AML-193 (cell line): ENCODE results near the gene GMEB2.
A peak's percentile ranks its signal among the peaks of the same experiment; 100 is the strongest.
"Not testable (repeated sequence)": the region's sequence is repeated elsewhere in the genome, so short reads cannot be mapped to it uniquely, and the experiment has no call there.

Experiments
- DNase-seq, 2 experiments: peaks; one replicate each; lab custom pipeline; 2025; lab: John Stamatoyannopoulos, UW

GMEB2 gene

DNA sequence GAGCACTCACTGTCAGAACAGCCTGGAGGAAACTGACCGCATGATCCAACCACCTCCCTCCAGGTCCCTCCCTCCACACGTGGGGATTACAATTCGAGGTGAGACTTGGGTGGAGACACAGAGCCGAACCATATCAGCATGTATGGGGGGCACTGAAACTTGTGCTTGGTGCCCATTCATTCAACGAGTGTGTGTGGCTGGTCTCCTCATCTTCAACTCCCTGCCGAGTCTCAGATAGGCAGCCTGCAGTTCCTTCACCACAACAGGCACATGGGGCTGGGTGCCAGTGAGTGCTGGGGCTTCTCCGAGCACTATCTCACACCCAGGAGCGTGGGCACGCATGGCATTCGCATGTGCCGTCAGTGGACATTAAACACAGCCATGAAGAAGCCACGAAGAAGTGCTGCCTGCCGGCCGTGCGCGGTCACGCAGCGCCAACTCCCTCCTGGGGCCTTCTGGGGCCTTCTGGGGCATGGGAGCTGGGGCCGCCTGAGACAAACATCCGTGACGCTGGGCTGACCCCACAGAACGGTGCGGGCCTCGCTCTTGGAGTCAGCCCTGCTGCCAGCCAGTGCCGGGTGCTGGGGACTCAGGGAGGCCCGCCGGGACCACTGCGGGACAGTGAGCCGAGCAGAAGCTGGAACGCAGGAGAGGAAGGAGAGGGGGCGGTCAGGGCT, 30.5 kb upstream of the GMEB2 start:
- DNase-seq: no peak

- no peak for DNase-seq
These were observed 29.6 kb upstream of the GMEB2 start for GRCh38 chr20:63656451-63656850.

DNA sequence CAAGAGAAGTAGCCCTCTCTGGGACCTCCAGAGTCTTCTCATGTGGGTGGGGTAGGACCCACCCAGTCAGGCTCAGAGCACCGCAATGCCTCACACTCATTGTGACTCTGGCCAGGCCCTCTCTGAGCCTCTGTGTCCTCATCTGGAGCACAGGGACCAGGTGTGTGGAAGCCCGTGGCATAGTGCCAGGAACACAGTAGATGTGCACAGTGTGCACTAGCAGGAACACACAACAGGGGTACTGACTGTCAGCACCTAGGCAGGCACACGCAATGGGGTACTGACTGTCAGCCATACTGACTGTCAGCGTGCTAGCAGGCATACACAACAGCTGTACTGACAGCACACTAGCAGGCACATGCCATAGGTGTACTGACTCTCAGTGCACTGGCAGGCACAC, 28.3 kb upstream of the GMEB2 start:
- DNase-seq: no peak

DNA sequence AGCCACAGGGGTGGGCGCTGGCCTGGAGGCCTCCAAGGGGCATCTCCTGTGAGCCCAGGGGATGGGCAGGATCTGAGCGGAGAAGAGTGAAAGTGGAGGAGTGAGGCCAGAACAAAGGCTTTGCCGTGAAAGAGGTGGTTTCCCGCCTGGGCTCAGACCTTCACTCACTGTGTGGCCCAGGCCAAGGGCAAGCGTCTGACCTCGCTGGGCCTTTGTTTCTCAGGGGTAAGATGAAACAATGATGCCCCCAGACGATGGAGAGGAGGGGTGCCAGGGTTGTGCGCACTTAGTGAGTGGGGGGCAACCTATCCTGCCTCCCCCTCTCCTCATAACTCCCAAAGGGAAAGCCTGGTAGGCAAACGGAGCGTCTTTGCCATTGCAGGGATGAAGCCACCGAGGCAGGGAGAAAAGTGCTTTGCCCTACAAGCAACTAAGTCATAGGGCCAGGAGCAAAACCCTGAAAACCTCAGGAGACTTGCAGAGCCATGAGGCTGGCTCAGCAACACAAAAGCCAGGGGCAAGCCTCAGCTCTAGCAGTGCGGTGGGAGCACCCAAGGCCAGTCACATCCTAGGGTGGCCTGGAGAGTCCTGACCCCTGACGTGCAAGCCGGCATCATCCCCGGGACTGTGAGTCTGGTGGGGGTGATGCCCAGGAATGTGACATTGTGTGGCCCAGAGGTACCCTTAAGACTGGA, 27.2 kb upstream of the GMEB2 start:
- no peak for DNase-seq

- peak; percentile 76 to 85 for DNase-seq
These were observed 26.4 kb upstream of the GMEB2 start, which contains the start of gene STMN3 for GRCh38 chr20:63653041-63653973. TSS of gene STMN3 (minus strand) at chr20:63653424. CDS start at chr20:63653345, 79 bp downstream.

- no peak for DNase-seq
These were observed 25.5 kb upstream of the GMEB2 start for GRCh38 chr20:63652192-63652980.

GRCh38 chr20:63651942-63652191, 25.0 kb upstream of the GMEB2 start:
- DNase-seq: no peak

DNA sequence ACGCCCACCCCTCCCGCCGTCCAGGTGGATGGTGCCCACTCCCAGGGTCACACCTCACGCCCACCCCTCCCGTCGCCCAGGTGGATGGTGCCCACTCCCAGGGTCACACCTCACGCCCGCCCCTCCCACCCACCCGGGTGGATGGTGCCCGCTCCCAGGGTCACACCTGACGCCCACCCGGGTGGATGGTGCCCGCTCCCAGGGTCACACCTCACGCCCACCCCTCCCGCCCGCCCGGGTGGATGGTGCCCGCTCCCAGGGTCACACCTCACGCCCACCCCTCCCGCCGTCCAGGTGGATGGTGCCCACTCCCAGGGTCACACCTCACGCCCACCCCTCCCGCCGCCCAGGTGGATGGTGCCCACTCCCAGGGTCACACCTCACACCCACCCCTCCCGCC, 23.6 kb upstream of the GMEB2 start:
- not testable (repeated sequence) for DNase-seq

GRCh38 chr20:63648895-63649589, 22.1 kb upstream of the GMEB2 start:
- DNase-seq: no peak

DNA sequence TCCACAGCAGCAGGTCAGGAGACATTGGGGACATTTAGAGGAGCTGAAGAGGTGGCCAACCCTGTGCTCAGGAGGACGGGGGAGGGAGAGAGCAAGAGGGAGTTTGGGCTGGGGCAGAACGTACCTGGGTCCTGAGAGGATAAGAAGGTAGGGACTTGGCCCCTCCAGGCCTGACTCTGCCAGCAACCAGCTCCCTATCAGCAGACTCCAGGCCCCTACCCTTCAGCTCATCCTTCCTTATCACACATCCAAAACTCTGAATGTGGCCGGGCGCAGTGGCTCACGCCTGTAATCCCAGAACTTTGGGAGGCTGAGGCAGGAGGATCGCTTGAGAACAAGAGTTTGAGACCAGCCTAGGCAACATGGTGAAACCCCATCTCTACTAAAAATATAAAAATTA, 21.3 kb upstream of the GMEB2 start:
- DNase-seq: no peak

- DNase-seq: peak in 1 of 2 experiments; percentile 3
These were observed 18.3 kb upstream of the GMEB2 start for GRCh38 chr20:63645218-63645617.

DNA sequence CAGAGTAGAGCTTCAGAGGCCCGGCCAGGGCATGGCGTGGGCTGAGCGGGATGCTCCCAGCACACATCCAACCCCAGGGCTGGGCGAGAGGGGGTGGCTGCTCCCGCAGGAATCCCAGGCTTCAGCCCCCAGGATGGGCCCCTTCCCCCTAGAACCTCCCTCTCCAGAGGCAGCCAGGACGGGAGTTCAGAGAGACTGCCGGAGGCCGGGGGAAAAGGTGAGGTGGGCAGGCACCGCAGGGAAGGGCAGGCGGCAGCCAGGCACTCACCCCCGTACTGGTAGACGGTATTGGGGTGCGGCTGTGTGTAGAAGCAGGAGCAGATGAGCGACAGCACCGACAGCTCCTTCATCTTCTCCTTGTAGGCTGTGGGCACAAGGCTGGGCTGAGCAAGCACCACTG, 17.0 kb upstream of the GMEB2 start:
- DNase-seq: no peak

- no peak for DNase-seq
These were observed 16.6 kb upstream of the GMEB2 start for GRCh38 chr20:63643499-63643898.

DNA sequence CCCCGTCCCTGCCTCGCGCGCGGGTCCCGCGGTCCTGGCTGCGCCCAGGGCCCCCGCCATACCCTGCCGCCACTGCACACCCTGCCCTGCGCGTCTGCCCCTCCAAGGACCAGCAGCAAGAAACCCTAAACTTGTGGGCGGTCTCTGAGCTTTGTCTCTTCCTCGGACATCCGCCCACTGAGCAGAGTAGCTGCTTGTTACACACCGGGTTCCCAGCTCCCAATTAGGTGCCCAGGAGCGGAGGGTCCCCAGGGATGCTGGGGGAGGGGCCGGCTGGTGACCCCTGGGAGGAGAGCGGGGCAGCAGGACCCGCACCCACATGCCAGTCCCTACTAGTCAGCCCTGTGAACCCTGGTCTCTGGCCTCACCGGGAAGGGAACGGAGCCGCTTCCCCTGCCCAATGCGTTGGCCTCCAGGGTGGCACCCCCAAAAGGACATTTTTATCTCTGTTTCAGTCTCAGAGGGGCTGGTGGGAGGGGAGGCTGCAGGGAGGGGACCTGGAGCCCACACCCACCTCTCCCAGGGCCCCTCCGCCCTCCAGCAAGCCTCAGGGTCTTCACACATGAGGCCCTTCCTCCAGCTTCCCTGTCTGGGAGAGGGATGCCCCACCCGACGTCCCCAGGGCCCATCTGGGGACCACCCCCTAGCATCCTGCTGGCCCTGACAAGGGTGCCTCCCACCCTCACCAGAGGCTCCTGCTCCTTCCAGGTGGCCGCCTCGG, 15.8 kb upstream of the GMEB2 start:
- DNase-seq: no peak

- no peak for DNase-seq
These were observed 15.1 kb upstream of the GMEB2 start for GRCh38 chr20:63641792-63642523.

DNA sequence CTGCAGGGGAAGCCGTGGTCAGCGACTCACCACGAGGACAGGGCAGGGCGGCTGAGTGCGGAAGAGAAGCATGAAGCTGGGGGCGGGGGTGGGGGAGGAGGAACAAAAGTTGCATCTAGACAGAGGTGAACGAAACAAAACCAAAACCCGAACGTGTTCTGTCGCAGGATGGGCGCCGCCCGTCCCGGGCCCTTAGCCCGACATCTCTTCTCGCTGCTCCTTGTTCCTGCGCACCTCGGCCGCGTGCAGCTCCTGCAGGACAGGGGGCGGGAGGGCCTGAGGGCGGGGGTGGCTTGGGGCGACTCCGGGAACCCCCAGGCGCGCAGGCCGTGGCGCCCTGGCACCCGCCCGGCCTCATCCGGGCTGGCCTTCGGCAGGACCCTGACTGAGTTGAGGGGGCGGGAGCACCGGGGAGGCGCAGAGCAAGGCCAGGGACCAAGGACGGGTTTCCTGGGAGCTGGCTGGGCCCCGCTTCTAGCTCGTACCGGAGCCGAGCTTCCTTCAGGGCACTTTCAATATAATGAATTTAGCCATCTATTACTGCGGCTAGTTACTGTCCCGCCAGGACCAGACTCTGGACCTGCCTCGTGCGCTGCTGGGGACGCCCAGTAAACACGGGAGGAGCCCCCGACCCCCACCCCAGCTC, 14.4 kb upstream of the GMEB2 start:
- no peak for DNase-seq

- not testable (repeated sequence) for DNase-seq
These were observed 13.8 kb upstream of the GMEB2 start for GRCh38 chr20:63640686-63641085.

- no peak for DNase-seq
These were observed 13.2 kb upstream of the GMEB2 start for GRCh38 chr20:63640086-63640485.
